GM19043 (cell line): ENCODE measurements around the gene TUSC2.

Source experiments
- ATAC-seq: cut with Tn5 transposase; IDR thresholded peaks from one replicate; pipeline ENCODE4 v1.9.1; 2021; ENCODE audit warnings: low read depth; ENCODE audit not compliant: unreplicated experiment

Gene TUSC2

GRCh38 chr3:50276762-50277101, 51.3 kb downstream of the TUSC2 start:
- no peak for ATAC-seq

- ATAC-seq, result no peak
Measured at GRCh38 chr3:50275996-50276761, 51.8 kb downstream of the TUSC2 start.

- ATAC-seq, result no peak
Measured at GRCh38 chr3:50275141-50275995, 52.7 kb downstream of the TUSC2 start.
